CD4-positive, CD25-positive, alpha-beta regulatory T cell (primary cell): ENCODE measurements around the gene CCNJL. TPM values are rescaled to one million over a fixed set of nuclear protein-coding genes. Genes with fewer than 3 reads are reported as not detected.

ENCODE experiments used
- ATAC-seq, 2 donors: fragments of 150-1000 bp; cut with Tn5 transposase; one replicate each; pipeline ENCODE4 v1.10.0; 2021; ENCODE audit warnings: low read depth in 2 of 2, moderate number of reproducible peaks in 2 of 2, moderate library complexity in 1 of 2
- DNase-seq, 3 donors: peaks; one replicate each; pipeline versions ENCODE4 v3.0.0 to v3.0.0-alpha.2; 2012 to 2022; ENCODE audit warnings: mixed read lengths in 1 of 3
- H3K27ac ChIP-seq: one replicate; pipeline ENCODE4 v1.7.0; 2013; ENCODE audit warnings: mild to moderate bottlenecking, low read length; ENCODE audit not compliant: insufficient read depth, poor library complexity, severe bottlenecking
- H3K27me3 ChIP-seq: one replicate; pipeline ENCODE4 v1.7.0; 2013; ENCODE audit warnings: low read length; ENCODE audit not compliant: control insufficient read depth, insufficient read depth
- H3K36me3 ChIP-seq: one replicate; pipeline ENCODE4 v1.7.0; 2013; ENCODE audit warnings: mild to moderate bottlenecking, low read length, moderate library complexity; ENCODE audit not compliant: control insufficient read depth, insufficient read depth
- H3K4me1 ChIP-seq: 2 replicates; pipeline ENCODE4 v1.7.0; 2013; ENCODE audit warnings: mild to moderate bottlenecking, low read length; ENCODE audit not compliant: insufficient read depth, control insufficient read depth, poor library complexity, severe bottlenecking
- H3K4me3 ChIP-seq: one replicate; pipeline ENCODE4 v1.7.0; 2013; ENCODE audit warnings: low read depth, mild to moderate bottlenecking, low read length, moderate library complexity
- H3K9me3 ChIP-seq, 2 experiments: 1 replicate in 1 of 2; 2 replicates in 1 of 2; pipeline ENCODE4 v1.7.0; 2013; ENCODE audit warnings: low read length in 2 of 2, mild to moderate bottlenecking in 1 of 2, moderate library complexity in 1 of 2; ENCODE audit not compliant: control insufficient read depth in 2 of 2
- H3K27ac Mint-ChIP-seq, 3 donors: one replicate each; pipeline ENCODE4 v1.8.0; 2020 to 2022; ENCODE audit warnings: mild to moderate bottlenecking in 3 of 3, mixed read lengths in 3 of 3, moderate library complexity in 2 of 3
- H3K27me3 Mint-ChIP-seq: one replicate; pipeline ENCODE4 v1.8.0; 2022; ENCODE audit warnings: mild to moderate bottlenecking, mixed read lengths
- H3K36me3 Mint-ChIP-seq: one replicate; pipeline ENCODE4 v1.8.0; 2020; ENCODE audit warnings: mixed read lengths
- H3K4me1 Mint-ChIP-seq, 4 donors: one replicate each; pipeline ENCODE4 v1.8.0; 2020 to 2022; ENCODE audit warnings: mixed read lengths in 4 of 4, mild to moderate bottlenecking in 1 of 4
- H3K4me3 Mint-ChIP-seq, 4 donors: one replicate each; pipeline ENCODE4 v1.8.0; 2020 to 2022; ENCODE audit warnings: mild to moderate bottlenecking in 4 of 4, mixed read lengths in 4 of 4, moderate library complexity in 3 of 4
- H3K9me3 Mint-ChIP-seq, 7 donors: one replicate each; pipeline ENCODE4 v1.8.0; 2020 to 2022; ENCODE audit warnings: mixed read lengths in 7 of 7, mild to moderate bottlenecking in 3 of 7, moderate library complexity in 2 of 7
- polyA plus RNA-seq, 4 donors: library from polyadenylated mRNA; unstranded; fragments of 300-500 nt; fragmentation: Illumina TruSeq; gene quantifications; one replicate each; pipeline ENCODE4 v1.2.3, GENCODE V29; 2021
- total RNA-seq: library from RNA; stranded (reverse); gene quantifications from one replicate; pipeline ENCODE4 v1.2.3, GENCODE V29; 2022

Gene CCNJL
- total and polyA plus RNA-seq, 5 donors from 2014 or later, result not detected

GRCh38 chr5:160229190-160229742 is 83.1 kb downstream of the CCNJL start, which contains the start of gene FABP6:
Gene FABP6, plus strand, starts transcription at chr5:160229506. Its CDS starts 52 bp downstream, at chr5:160229558.
- no peaks in the 10 kb centered on the region for H3K9me3 Mint-ChIP-seq
- no peaks in the 10 kb centered on the region for H3K36me3 Mint-ChIP-seq
- H3K27me3 Mint-ChIP-seq, result peaks cover 6% of the 10 kb centered on the region
- no peak for DNase-seq
- Histone ChIP-seq H3K27me3 (no peaks in the 10 kb centered on the region), H3K9me3 (no peaks in the 10 kb centered on the region), H3K36me3 (no peaks in the 10 kb centered on the region), H3K27ac (no peak within 1 kb of the TSS), H3K4me3 (no peak within 1 kb of the TSS), H3K4me1 (no peaks in the 10 kb centered on the region)
- no peaks in the 10 kb centered on the region for H3K4me1 Mint-ChIP-seq
- no peak within 1 kb of the TSS for H3K27ac Mint-ChIP-seq
- H3K4me3 Mint-ChIP-seq, result no peak within 1 kb of the TSS
- ATAC-seq, result no peak

GRCh38 chr5:160227012-160227411 is 85.4 kb downstream of the CCNJL start:
- no peak overlapping the region for H3K27ac Mint-ChIP-seq
- no peak overlapping the region for H3K4me3 Mint-ChIP-seq
- H3K27me3 Mint-ChIP-seq, result peaks cover 6% of the 10 kb centered on the region
- H3K36me3 Mint-ChIP-seq, result no peaks in the 10 kb centered on the region
- Histone ChIP-seq H3K36me3 (no peaks in the 10 kb centered on the region), H3K27me3 (no peaks in the 10 kb centered on the region), H3K4me3 (no peak overlapping the region), H3K4me1 (no peaks in the 10 kb centered on the region), H3K27ac (no peak overlapping the region), H3K9me3 (no peaks in the 10 kb centered on the region)
- H3K4me1 Mint-ChIP-seq, result no peaks in the 10 kb centered on the region
- ATAC-seq (no peak), DNase-seq (no peak)
- H3K9me3 Mint-ChIP-seq, result no peaks in the 10 kb centered on the region

GRCh38 chr5:160221082-160221481 is 91.3 kb downstream of the CCNJL start:
- Mint-ChIP-seq H3K4me3 (no peak overlapping the region), H3K36me3 (no peaks in the 10 kb centered on the region), H3K9me3 (no peaks in the 10 kb centered on the region), H3K4me1 (no peaks in the 10 kb centered on the region), H3K27me3 (peaks cover 5% of the 10 kb centered on the region), H3K27ac (no peak overlapping the region)
- Histone ChIP-seq H3K27ac (no peak overlapping the region), H3K9me3 (no peaks in the 10 kb centered on the region), H3K4me1 (no peaks in the 10 kb centered on the region), H3K36me3 (no peaks in the 10 kb centered on the region), H3K4me3 (no peak overlapping the region), H3K27me3 (no peaks in the 10 kb centered on the region)
- no peak for ATAC-seq
- no peak for DNase-seq

- Mint-ChIP-seq H3K27me3 (peaks cover 5% of the 10 kb centered on the region), H3K36me3 (no peaks in the 10 kb centered on the region), H3K9me3 (no peaks in the 10 kb centered on the region), H3K4me1 (no peaks in the 10 kb centered on the region), H3K4me3 (no peak overlapping the region), H3K27ac (no peak overlapping the region)
- no peak overlapping the region for H3K4me3 ChIP-seq
- no peak for ATAC-seq
- no peak overlapping the region for H3K27ac ChIP-seq
- H3K36me3 ChIP-seq, result no peaks in the 10 kb centered on the region
- no peaks in the 10 kb centered on the region for H3K4me1 ChIP-seq
- H3K9me3 ChIP-seq, result no peaks in the 10 kb centered on the region
- no peaks in the 10 kb centered on the region for H3K27me3 ChIP-seq
- no peak for DNase-seq
These were observed 93.0 kb downstream of the CCNJL start for GRCh38 chr5:160219356-160219755.

- H3K4me3 ChIP-seq, result no peak overlapping the region
- peaks cover 0 to 2% (median 0%) of the 10 kb centered on the region in 7 donors for H3K9me3 Mint-ChIP-seq
- ATAC-seq, result no peak
- H3K36me3 Mint-ChIP-seq, result no peaks in the 10 kb centered on the region
- H3K27ac Mint-ChIP-seq, result peak overlapping the region in 1 of 3 donors; percentile 29
- no peaks in the 10 kb centered on the region for H3K27me3 ChIP-seq
- no peak overlapping the region for H3K27ac ChIP-seq
- H3K27me3 Mint-ChIP-seq, result peaks cover 13% of the 10 kb centered on the region
- H3K4me3 Mint-ChIP-seq, result no peak overlapping the region
- H3K9me3 ChIP-seq, result no peaks in the 10 kb centered on the region
- H3K36me3 ChIP-seq, result no peaks in the 10 kb centered on the region
- H3K4me1 ChIP-seq, result no peaks in the 10 kb centered on the region
- H3K4me1 Mint-ChIP-seq, result no peaks in the 10 kb centered on the region
- no peak for DNase-seq
These were observed 98.8 kb downstream of the CCNJL start for GRCh38 chr5:160213537-160213936.

GRCh38 chr5:160211352-160211751 is 101.0 kb downstream of the CCNJL start:
- Mint-ChIP-seq H3K27ac (no peak overlapping the region), H3K36me3 (no peaks in the 10 kb centered on the region), H3K9me3 (peaks cover 0 to 2% (median 0%) of the 10 kb centered on the region in 7 donors), H3K27me3 (peaks cover 8% of the 10 kb centered on the region), H3K4me3 (no peak overlapping the region), H3K4me1 (no peaks in the 10 kb centered on the region)
- Histone ChIP-seq H3K4me3 (no peak overlapping the region), H3K27ac (no peak overlapping the region), H3K27me3 (no peaks in the 10 kb centered on the region), H3K36me3 (no peaks in the 10 kb centered on the region), H3K4me1 (no peaks in the 10 kb centered on the region), H3K9me3 (no peaks in the 10 kb centered on the region)
- no peak for DNase-seq
- no peak for ATAC-seq

GRCh38 chr5:160210606-160211005 is 101.8 kb downstream of the CCNJL start:
- H3K4me3 Mint-ChIP-seq, result no peak overlapping the region
- no peaks in the 10 kb centered on the region for H3K36me3 Mint-ChIP-seq

GRCh38 chr5:160209917-160210316 is 102.4 kb downstream of the CCNJL start:
- H3K4me3 Mint-ChIP-seq, result no peak overlapping the region
- peaks cover 8% of the 10 kb centered on the region for H3K27me3 Mint-ChIP-seq
- Histone ChIP-seq H3K27me3 (no peaks in the 10 kb centered on the region), H3K4me1 (no peaks in the 10 kb centered on the region), H3K27ac (no peak overlapping the region), H3K9me3 (no peaks in the 10 kb centered on the region), H3K36me3 (no peaks in the 10 kb centered on the region), H3K4me3 (no peak overlapping the region)
- no peak overlapping the region for H3K27ac Mint-ChIP-seq
- DNase-seq (no peak), ATAC-seq (no peak)
- no peaks in the 10 kb centered on the region for H3K36me3 Mint-ChIP-seq
- H3K4me1 Mint-ChIP-seq, result no peaks in the 10 kb centered on the region
- H3K9me3 Mint-ChIP-seq, result peaks cover 0 to 2% (median 0%) of the 10 kb centered on the region in 7 donors

More at GRCh38 chr5:160210606-160211005, 101.8 kb downstream of the CCNJL start:
- Histone ChIP-seq H3K4me3 (no peak overlapping the region), H3K4me1 (no peaks in the 10 kb centered on the region), H3K9me3 (no peaks in the 10 kb centered on the region), H3K27me3 (no peaks in the 10 kb centered on the region), H3K36me3 (no peaks in the 10 kb centered on the region), H3K27ac (no peak overlapping the region)
- ATAC-seq, result no peak
- Mint-ChIP-seq H3K27ac (no peak overlapping the region), H3K27me3 (peaks cover 8% of the 10 kb centered on the region), H3K4me1 (no peaks in the 10 kb centered on the region), H3K9me3 (peaks cover 0 to 2% (median 0%) of the 10 kb centered on the region in 7 donors)
- no peak for DNase-seq
